ENCODE measurements around the gene ATP2A2.
"Not testable (repeated sequence)": the region's sequence is repeated elsewhere in the genome, so short reads cannot be mapped to it uniquely, and the experiment has no call there.

ATP2A2 gene

DNA sequence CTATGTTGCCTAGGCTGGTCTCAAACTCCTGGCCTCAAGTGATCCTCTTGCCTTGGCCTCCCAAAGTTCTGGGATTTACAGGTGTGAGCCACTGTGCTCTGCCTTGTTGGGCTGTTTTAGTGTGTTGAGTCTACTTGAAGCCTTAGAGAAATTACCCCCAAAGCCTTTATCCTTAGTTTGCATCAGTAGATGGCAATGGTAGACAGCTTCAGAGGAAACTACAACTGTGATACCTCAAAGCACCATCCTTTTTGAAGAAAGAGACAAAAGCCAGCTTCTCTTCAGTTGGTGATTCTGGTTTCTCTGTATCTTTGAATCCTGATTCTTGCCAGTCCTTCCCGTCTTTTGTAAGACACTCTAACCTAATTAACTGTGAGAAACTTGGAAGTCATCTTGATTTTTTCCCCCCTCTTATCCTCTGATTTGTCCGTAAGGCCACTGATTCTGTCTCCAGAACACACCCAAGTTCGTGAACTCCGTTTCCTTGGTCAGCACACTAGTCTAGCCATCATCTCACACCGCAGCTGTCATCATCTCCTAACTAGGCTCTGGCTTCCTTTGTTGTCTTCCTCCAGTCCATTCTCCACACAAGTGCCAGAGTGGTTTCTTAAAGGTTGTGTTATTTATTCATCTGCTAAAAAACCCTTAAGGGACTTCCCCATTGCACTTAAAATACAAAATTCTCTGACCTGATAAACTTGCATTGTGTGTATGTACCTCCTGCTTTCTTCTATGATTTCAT lies 20.2 kb downstream of the ATP2A2 start:
- DNase-seq (ENCODE audit: low read depth): no peak

DNA sequence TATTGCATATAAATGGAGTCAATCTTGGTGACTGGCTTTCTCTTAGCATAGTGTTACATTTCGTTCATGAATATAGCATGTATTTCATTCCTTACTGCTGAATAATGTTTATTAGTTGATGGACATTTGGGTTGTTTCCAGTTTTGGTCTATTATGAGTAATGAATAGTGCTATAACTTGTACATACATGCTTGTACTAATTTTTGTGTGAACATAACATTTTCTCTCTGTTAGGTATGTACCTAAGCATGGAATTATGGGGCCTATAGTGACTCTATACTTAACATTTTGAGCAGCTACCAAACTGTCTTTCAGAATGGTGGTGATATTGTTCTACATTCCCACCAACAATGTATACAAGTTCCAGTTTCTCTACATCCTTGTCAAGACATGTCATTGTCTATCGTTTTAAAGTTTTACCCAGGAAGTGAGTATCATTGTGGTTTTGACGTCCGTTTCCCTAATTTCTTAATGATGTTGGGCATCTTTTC lies 23.1 kb downstream of the ATP2A2 start:
- DNase-seq (ENCODE audit: low read depth): no peak

DNA sequence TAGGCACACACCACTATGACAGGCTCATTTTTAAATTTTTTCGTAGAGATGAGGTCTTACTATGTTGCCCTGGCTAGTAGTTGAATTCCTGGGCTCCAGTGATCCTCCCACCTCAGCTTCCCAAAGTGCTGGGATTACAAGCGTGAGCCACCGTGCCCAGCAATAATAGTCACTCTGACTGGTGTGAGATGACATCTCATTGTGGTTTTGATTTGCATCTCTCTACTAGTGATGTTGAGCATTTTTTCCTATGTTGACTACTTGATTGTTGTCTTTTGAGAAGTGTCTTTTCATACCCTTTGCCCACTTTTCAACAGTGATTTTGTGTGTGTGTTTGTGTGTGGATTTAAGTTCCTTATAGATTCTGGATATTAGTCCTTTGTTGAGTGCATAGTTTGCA lies 26.3 kb downstream of the ATP2A2 start:
- DNase-seq (ENCODE audit: low read depth): no peak

DNA sequence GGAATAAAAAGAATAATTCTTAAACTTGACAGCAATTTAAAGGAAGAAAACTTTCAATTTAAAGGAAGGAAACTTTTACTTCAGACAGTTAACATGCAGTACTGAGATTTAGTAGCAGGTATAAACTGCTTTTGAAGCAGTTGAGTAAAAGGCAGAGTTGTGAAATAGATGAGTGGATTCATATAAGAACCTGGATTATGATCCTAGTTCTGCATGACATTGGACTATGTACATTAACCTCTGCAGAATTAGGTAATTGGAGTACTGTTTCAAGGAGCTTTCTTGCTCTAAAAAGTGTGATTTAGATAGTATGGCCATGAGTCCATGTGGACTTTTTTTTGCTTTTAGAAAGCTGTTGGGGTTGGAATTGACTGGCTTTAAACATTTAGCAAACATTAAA lies 29.7 kb downstream of the ATP2A2 start:
- DNase-seq (ENCODE audit: low read depth): no peak

DNA sequence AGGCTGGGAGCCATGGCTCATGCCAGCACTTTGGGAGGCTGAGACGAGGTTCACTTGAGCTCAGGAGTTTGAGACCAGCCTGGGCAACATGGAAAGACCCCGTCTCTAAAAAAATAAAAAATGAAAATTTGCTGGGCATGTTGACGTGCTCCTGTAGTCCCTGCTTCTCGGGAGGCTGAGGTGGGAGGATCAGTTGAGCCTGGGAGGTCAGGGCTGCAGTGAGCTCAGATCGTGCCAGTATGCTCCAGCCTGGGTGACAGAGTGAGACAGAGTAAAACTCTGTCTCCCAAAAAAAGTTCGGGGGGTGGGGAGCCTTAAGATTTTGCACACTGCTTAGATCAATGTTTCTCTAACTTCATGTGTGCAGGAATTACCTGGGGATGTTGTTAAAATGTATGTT lies 30.9 kb downstream of the ATP2A2 start:
- no peak for DNase-seq (ENCODE audit: low read depth)

DNA sequence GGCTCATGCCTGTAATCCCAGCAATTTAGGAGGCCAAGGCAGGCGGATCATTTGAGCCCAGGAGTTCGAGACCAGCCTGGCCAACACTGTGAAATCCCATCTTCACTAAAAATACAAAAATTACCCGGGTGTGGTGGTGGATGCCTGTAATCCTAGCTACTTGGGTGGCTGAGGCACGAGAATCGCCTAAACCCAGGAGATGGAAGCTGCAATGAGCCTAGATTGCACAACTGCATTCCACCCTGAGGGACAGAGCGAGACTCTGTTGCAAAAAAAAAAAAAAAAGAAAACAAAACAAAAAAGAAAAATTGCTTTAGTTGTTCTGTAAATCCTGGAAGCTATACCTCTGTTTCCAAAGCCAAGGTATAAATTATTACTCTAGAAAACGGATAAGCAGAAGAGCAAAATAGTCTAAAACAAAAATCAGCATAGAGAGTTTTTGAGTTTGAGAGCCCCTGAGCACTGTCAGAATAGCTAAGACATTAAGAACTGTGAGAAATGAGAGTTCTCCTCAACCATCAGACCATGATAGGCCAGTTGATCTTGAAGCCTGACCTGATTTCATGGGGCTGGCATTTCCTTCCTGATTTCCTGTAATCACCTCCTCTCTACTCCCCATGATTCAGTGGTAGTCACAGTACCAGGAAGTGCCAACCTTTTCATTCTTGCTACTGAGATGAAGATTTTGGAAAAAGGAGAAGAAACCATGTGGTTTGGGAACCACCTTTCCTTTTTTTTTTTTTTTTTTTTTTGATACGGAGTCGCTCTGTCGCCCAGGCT lies 31.7 kb downstream of the ATP2A2 start:
- DNase-seq (ENCODE audit: low read depth): no peak

DNA sequence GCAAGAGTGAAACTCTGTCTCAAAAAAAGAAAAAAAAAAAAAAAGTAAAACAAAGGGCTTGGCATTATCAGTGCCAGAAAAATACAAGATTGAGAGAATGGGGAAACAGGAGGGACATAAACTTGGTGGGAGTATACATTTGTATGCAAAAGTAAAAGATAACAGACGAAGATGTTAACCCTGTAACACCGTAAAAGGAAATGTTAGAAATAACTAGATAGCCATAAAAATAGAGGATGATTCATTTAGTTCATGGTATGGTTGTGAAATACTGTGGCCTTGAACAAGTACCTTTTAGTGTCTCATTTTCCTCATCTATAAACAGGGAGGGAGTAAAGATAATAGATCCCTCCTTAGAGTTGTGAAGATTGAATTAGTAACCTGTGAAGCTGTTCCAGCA lies 33.3 kb downstream of the ATP2A2 start:
- no peak for DNase-seq (ENCODE audit: low read depth)

DNA sequence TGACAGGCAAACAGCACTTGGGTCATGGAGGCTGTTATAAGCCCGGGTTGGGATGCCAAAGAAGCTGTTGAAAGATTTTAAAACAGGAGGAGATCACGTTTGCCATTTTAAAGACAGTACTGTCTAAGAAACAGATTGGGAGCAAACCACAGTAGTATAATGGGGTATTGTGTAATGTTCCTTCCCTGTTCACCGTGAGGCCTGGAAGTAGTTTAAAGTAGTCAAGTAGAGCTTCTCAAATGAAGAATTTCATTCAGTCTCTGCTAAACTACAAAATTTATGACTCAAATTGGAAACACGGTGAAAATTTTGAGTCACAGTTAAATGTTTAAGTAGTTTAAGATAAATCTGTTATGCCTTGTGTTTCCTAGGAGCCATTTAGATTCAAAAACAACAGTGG lies 35.8 kb downstream of the ATP2A2 start:
- DNase-seq (ENCODE audit: low read depth): no peak

DNA sequence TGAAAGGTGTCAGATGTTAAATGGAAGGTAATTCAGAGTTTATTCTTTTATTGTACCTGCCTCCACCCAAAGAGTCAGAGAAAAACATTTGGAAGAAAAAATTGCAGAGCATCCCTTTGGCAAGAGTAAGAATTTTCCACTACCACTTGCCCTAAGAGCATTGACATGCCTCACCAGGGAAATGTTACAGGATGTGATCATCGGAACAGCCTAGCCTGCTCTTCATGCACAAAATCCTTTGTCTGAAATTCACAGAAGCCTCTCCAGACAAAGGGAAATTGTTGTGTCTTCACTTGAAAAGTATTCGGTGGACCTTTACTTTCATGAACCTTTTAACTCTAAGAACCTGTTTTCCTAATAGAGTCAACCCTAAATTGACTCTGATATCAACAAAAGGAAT lies 36.9 kb downstream of the ATP2A2 start:
- DNase-seq (ENCODE audit: low read depth): no peak

DNA sequence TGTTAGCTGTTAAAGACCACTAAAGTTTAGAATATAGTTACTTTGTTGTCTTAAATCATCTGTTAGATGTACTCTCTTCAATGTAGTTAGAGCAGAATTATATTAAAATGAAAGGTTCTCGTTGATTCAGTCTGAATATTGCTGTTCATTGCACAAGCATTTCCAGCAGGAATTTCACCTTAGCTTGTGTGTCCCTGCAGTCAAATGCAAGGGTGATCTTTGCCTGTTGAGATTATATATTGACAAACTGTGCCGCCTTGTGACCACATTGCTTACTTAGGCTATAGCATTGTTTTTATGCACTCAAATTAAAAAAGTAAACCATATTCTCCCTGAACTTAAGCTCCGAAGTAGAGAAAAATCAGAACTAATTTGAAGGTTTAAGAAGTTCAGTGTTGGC lies 39.5 kb downstream of the ATP2A2 start:
- DNase-seq (ENCODE audit: low read depth): no peak

DNA sequence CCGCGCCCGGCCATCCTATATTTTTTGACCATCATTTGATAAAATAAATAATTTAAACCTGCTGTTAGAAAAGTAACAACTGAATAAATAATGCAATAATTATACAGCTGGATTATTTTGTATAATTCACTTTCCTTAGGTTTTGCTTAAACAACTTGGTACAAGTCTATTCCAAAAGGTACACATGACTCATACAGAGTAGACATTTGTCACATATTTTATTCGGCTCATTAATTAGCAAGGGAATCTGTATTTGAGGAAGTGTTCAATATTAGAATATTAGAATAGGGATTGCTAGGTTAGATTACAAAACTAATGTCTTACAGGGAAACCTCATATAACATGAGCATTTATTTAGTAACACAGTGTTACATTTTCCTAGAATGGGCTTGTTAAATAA lies 48.7 kb downstream of the ATP2A2 start:
- DNase-seq (ENCODE audit: low read depth): no peak

DNA sequence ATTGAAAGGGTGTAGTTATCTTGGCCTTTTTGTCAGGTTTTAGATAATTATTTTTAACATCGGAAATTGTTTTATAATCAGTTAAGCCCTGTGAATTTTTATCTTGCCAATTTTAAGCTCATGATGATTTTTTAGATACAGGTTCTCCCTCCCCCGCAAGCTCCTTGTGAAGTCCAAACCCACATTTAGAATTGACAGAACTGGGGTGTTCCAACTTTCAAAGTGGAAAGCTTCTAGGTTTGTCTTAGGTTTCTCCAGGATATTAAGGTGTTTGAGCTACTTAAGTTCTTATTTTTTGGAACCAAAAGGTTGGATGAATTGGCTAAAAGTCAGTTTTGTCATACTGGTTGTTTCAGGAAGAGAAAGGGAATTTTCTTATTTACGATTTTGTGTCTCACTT lies 49.1 kb downstream of the ATP2A2 start:
- no peak for DNase-seq (ENCODE audit: low read depth)

DNA sequence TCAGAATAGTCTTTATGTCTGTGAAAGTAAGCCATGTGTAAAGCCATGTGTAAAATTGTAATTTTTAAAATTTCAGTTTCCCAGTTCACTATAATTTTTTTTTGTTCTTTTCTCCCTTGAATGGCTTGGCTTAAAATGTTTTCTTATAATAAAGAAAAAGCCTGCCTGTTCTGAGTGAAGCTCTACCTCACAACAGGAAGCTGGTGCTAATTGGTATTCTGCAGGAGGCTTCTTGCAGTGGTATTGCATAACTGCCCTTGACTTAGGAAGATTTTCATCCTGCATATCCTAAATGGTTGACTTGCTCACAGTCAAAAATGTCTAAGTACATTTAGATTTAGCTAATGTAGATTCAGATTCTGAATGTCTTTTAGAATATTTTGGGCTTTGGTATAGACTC lies 49.5 kb downstream of the ATP2A2 start:
- no peak for DNase-seq (ENCODE audit: low read depth)

DNA sequence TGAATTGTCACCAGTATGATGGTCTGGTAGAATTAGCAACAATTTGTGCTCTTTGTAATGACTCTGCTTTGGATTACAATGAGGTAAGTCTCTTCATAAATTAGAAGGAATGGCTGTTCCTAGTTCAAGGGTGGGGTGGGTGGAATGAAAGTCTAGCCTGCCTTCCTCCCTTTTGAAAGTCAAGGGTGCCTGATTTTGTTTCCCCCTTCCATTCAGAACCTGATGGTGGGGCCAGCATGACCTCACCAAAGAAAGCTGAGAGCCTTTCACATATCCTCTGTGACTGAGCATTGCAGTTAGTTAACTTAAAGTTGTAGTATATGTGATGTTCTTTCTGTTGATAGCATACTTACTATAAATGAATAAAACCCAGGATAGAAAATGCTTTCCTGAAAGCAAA lies 52.2 kb downstream of the ATP2A2 start:
- DNase-seq (ENCODE audit: low read depth): no peak

DNA sequence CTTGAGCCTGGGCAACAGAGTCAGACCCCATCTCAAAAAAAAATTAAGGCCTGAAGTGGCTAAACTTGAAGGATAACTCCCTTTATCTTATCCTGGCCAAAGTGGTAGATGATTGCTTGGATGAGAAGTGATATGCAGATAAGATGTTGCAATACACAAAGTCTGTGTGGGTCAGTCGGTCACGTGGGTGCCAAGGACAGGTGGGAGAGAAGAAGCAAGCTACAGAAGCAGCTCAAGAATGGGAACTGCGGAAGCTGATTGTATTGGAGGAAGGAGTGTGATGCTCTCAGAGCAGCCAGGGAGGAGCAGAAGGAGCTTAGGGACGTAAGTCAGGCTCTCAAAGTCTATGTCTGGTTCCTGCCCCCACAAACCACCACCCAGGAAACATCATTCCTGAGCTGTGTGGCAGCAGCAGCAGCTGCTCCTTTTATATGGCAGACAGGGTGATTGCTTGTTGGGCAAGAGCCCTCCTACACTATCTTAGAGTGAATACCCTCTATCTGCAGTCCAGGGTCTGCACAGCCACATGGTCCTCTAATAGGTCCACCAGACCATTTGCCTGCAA lies 54.5 kb downstream of the ATP2A2 start:
- DNase-seq (ENCODE audit: low read depth): no peak

DNA sequence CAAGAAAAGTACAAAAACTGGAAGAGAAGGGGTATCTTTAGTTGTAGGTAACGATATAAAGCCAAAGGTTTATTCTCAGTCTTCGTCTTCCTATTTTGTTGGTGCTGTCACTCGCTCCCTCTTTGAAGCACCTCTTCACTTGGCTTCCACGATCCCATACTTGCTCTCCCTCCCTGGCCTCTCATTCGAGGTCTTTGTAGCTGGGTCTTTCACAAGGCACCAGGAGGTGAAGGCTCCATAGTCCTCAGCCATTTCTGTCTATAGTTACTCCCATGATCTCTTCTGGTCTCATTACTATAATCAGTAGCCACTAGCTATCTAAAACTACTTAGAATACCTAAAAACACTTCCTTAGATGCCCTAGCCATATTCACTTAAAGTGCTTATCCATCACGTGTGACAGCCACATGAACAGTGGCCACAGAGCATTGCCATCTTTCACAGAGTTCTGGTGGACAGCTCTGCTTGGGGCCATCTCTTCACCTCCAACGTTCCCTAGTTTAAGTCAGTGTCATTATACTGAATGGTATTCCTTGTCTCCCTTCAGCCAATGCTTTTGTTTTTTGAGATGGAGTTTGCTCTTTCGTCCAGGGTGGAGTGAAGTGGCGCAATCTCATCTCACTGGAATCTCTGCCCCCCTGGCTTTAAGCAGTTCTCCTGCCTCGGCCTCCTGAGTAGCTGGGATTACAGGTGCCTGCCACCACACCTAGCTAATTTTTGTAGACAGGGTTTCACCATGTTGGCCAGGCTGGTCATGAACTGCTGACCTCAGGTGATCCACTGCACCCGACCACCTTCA lies 57.1 kb downstream of the ATP2A2 start:
- DNase-seq (ENCODE audit: low read depth): no peak

DNA sequence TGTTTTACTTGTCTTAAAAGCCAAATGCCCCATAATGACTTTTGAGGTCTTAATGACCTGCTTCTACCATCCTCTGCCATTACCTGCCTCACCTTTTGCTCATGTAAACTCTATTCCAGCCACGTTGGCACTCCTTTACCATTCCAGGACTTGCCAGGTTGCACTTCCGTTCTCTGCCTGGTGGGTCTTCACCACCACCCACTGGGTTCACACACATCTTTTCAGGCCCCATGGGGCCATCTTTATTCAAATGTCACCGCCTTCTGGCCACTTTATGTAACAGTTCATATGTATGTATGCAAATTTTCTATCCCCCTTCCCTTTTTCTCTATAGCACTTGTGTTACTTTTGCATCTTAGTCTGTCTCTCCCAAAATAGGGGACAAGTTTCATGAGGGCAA lies 57.7 kb downstream of the ATP2A2 start:
- DNase-seq (ENCODE audit: low read depth): no peak

DNA sequence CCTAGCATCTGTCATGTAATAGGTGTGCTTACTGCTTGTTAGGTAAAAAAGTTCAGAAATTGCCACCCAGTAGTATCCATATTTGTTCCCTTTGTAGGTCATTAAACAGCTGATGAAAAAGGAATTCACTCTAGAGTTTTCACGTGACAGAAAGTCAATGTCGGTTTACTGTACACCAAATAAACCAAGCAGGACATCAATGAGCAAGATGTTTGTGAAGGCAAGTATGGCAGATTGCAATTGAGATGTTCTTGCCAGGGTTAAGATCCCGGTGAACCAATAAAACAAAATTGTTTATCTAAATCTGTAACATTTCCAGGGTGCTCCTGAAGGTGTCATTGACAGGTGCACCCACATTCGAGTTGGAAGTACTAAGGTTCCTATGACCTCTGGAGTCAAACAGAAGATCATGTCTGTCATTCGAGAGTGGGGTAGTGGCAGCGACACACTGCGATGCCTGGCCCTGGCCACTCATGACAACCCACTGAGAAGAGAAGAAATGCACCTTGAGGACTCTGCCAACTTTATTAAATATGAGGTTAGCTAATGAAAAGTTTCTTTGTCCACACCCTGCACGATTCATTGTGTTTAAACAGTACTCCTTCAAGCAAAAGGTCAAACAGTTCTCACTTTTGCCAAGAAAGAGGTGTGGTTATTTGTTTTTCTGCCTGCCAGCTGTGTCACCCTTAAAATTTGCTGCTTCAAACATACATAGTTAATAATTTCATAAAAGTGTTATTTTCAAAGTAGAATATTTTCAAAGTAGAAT lies 58.3 kb downstream of the ATP2A2 start:
- no peak for DNase-seq (ENCODE audit: low read depth)

DNA sequence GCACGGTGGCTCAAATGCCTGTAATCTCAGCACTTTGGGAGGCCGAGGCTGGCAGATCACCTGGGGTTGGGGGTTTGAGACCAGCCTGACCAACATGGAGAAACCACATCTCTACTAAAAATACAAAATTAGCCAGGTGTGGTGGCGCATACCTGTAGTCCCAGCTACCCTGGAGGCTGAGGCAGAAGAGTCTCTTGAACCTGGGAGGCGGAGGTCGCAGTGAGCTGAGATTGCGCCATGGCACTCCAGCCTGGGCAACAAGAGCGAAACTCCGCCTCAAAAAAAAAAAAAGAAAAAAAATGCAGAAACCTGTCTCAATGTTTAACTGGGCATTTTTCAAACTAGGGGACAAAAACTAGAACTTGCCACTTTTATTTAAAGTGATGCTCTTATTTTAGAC lies 59.2 kb downstream of the ATP2A2 start:
- DNase-seq (ENCODE audit: low read depth): not testable (repeated sequence)

DNA sequence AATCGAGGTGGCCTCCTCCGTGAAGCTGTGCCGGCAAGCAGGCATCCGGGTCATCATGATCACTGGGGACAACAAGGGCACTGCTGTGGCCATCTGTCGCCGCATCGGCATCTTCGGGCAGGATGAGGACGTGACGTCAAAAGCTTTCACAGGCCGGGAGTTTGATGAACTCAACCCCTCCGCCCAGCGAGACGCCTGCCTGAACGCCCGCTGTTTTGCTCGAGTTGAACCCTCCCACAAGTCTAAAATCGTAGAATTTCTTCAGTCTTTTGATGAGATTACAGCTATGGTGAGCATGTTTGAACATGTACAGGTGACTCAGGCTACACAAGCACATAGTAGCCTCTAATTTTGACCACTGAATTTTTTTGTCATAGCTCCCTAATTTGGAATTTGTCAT lies 59.7 kb downstream of the ATP2A2 start:
- no peak for DNase-seq (ENCODE audit: low read depth)

DNA sequence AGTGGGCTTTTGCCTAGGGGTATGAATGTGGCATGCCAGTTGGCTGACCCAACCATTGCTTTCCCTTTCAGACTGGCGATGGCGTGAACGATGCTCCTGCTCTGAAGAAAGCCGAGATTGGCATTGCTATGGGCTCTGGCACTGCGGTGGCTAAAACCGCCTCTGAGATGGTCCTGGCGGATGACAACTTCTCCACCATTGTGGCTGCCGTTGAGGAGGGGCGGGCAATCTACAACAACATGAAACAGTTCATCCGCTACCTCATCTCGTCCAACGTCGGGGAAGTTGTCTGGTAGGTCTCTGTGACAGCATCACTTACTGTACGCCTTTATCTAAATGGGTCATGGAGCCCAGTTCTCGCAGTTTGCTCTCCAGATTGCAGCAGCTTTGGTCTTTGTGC lies 61.1 kb downstream of the ATP2A2 start:
- DNase-seq (ENCODE audit: low read depth): no peak

DNA sequence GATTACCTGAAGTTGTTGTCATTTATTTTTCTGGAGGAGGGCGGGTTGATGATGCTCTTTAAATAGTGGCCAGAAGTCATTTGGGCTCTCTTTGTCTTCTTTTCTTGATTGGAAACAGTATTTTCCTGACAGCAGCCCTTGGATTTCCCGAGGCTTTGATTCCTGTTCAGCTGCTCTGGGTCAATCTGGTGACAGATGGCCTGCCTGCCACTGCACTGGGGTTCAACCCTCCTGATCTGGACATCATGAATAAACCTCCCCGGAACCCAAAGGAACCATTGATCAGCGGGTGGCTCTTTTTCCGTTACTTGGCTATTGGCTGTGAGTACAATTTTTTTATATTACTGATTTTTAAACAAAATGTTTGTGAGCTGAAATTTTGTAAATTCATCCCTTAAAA lies 62.1 kb downstream of the ATP2A2 start:
- no peak for DNase-seq (ENCODE audit: low read depth)
